DMS153 (cell line): Measurements from ENCODE around the gene C6orf120.
"Not testable (repeated sequence)": the region's sequence is repeated elsewhere in the genome, so short reads cannot be mapped to it uniquely, and the experiment has no call there.

ENCODE experiments used
- DNase-seq: peaks from one replicate; lab custom pipeline; 2025; lab: John Stamatoyannopoulos, UW

Gene C6orf120

DNA sequence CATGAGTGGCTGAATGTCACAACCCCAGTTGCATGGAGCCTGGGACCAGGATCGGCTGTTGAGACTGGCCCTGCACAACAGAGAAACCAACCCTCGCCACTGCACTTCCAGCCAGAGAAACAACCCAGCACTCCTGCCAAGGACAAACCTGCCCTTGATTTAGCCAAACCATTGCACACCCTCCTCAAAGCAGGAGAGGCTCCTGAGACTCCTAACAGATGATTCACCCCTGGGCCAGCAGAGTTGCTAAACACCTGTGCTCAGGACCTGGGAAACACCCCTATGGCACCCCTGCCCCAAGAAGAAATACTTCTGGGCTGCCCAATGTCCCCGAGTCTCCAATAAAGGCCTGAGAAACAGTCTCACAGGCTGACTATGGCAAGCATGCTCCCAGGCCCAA lies 17.9 kb upstream of the C6orf120 start:
- no peak for DNase-seq

- DNase-seq, result no peak
Measured at GRCh38 chr6:169685860-169686259, 16.1 kb upstream of the C6orf120 start.

DNA sequence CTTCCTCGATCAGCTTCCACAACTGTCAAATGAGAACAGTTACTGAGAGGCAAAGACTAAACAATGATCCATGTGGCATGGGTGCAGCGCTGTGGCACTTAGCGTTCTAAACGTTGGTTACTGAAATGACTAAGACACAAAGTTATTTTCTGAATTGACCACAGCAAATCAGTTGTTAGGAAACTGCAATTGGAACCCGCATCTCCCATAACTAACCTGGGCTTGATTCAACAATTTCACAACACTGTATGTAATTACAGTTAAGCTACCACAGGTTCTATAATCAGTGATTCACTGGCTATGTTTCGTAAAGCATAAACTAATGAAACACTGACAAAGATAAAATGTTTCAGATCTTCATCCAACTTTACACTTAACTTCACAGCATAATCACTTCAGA lies 12.6 kb upstream of the C6orf120 start:
- no peak for DNase-seq

- no peak for DNase-seq
Measured at GRCh38 chr6:169691260-169691659, 10.7 kb upstream of the C6orf120 start.

GRCh38 chr6:169692516-169692915 lies 9.4 kb upstream of the C6orf120 start:
- DNase-seq, result no peak

DNA sequence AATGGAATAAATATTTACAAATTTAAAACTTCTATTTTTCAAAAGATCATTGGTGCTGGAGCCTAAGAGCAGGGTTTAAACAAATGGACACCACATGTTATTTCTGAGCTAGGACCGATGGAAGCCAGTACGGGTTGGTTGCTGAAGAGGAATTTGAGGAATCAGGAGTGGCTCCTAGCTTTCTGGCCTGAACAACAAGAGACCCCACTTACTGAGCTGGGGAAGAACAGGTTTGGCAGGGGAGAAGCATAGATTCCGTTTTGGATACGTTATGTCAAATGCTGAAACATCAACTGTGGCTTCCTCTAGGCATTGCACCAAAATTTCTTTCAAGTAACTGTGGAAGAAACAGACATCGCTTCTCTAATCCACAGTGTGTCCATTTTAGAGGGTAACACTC lies 6.8 kb upstream of the C6orf120 start:
- no peak for DNase-seq

DNA sequence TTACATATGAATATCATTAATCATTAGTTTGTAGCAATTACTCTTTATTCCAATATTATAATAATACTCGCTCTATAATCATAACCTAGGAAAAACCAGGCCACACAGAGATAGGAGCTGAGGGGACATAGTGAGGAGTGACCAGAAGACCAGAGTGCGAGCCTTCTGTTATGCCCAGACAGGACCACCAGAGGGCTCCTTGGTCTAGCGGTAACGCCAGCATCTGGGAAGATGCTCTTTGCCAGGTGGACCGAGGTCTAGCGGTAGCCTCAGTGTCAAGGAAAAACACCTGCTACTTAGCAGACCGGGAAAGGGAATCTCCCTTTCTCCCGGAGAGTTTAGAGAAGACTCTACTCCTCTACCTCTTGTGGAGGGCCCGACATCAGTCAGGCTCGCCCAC lies 4.8 kb upstream of the C6orf120 start:
- DNase-seq, result not testable (repeated sequence)

DNA sequence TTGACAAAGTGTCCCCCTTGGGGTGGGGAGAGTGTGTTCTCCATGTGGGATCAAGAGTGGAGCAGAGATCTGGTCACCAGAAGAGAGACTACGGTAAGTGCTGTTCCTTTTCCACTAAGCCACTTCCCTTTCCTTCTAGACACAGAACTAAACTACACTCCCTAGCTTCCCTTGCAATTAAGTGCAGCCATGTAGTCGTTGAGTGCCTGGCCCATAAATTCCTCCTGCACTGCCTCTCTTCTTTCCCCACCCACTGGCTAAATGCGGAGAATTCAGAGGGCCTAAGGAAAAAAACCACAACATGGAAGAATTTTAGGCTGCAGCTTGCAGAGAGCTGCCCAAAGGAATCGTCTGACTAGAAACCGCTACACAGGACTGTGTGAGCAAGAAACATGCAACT lies 1.6 kb upstream of the C6orf120 start:
- no peak for DNase-seq

DNA sequence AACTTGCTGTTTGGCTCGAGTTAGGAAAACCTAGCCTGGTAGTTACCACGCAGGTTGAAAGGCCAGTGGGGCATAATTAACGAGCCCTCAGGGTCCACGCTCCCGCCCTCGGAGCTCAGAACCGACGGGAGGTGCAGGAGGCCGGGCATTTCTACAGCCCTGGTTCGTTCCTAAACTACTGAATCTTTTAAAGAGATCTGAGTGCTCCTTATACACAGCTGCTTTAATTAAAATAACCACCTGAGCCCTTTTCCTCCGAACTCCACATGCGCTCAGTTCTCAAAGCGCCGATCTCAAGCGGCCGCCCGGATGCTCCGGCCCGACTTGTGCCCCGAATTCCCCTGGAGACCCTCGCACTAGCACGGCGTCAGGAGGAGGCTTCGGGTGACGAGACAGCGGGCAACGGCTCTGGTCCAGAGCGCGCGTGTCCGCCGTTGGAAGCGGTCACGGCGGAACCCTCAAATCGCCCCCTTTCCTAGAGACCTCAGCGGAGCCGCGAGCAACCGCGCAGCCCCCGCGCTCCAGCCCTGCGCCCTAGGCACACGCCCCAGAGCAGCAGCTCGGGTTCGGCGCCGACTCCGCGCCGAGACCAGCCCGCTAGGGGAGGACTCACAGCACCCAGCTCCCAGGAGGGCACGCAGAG lies 494 bp upstream of the C6orf120 start:
- DNase-seq, result no peak

GRCh38 chr6:169702840-169703246 lies 917 bp downstream of the C6orf120 start:
- no peak for DNase-seq

DNA sequence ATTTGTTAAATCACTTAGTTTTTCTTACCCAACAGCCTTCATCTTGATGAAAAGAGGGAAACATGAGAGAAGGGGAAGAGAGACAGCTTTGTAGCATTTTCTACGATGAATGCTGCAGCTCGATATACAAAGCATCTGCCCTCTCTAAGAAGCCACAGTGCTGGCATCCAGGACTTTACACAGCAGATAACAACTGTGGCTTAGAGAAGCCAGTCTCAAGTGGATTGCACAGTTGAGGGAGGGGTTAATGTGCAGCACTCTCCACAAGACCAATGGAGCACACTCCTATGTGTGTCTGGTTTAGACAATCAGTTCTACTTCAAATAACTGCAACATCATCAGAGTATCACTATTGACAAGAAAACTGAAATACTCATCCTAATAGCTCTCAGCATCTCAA lies 5.8 kb downstream of the C6orf120 start:
- no peak for DNase-seq

DNA sequence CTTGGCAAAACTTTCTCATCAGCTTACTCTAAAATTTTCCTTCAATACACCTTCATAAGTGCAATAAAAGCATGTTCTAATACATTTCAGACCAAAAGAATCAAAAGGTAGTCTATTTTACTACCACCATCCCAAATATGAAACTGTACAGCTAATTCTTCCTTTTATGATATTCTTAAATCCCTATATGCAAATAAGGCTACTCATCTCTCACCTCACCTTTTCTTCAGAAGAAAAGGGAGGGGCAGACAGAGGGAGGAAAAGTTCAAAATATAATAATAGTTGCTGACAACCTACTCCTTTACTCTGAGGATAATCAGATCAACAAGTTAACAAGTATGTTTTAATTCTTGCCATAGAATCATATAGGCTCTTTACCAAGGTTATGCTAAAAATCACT lies 7.4 kb downstream of the C6orf120 start:
- no peak for DNase-seq

DNA sequence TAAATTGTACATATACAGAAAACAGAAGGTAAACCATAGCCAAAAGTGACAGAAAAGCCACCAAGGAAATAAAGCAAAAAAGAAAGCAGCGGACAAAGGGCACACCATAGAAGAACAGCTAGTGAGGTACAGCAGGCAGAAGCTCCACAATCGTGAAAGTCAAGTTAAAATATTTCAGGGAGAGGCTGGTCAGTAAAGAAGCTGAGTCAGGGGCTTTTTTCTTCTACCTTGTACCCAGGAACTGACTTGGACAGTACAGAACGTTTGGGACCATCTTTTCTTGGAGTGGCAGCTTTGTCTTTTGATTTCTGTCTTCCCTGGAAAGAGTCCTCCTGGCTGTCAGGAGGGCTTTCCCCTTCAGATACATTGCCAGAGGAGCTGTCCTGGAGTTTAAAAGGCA lies 8.1 kb downstream of the C6orf120 start:
- no peak for DNase-seq

- DNase-seq, result no peak
Measured at GRCh38 chr6:169714178-169714577, 12.3 kb downstream of the C6orf120 start.

GRCh38 chr6:169714595-169714994 lies 12.7 kb downstream of the C6orf120 start:
- no peak for DNase-seq

- no peak for DNase-seq
Measured at GRCh38 chr6:169719117-169719516, 17.2 kb downstream of the C6orf120 start.

- DNase-seq, result no peak
Measured at GRCh38 chr6:169720207-169720855, 18.4 kb downstream of the C6orf120 start.

DNA sequence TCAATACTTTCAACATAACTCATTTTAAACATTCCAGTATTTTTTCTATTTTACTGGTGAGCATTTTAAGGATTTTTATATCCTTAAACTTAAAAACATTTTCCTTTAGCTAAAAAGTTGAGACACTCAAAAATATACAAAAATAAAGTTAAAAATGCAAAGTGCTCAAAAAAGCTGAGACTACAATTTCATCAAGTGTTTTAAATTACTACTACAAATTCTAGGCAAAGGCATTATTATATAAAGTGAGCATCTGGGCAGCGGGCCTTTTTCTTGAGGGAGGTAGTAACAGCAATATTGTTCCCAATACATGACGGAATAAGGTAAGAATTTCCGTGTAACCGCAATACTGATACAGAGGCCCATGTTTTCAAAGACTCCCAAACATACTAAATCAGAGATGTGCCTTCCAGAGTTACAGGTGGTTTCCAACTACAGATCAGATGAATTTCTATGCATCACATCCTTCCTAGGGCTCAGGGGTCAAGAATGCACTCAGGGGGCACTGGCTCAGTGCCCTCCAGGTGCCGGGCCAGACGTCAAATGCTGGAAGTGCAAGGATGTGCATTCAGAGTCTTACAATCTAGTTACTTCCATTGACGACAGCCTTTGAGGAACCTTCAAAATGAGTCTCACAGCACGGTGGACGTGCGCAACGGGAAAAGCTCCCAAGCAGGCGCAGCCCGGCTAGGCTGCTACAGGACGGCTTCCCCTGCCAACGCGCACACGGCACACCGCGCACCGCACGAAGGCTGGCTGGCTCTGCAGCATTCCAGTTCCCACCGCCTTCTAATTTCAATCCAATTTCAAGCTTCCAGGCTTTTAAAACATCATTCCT lies 20.7 kb downstream of the C6orf120 start:
- DNase-seq, result no peak

GRCh38 chr6:169723200-169723909 lies 21.4 kb downstream of the C6orf120 start:
- no peak for DNase-seq

- DNase-seq, result no peak
Measured at GRCh38 chr6:169723991-169724493, 22.1 kb downstream of the C6orf120 start.

DNA sequence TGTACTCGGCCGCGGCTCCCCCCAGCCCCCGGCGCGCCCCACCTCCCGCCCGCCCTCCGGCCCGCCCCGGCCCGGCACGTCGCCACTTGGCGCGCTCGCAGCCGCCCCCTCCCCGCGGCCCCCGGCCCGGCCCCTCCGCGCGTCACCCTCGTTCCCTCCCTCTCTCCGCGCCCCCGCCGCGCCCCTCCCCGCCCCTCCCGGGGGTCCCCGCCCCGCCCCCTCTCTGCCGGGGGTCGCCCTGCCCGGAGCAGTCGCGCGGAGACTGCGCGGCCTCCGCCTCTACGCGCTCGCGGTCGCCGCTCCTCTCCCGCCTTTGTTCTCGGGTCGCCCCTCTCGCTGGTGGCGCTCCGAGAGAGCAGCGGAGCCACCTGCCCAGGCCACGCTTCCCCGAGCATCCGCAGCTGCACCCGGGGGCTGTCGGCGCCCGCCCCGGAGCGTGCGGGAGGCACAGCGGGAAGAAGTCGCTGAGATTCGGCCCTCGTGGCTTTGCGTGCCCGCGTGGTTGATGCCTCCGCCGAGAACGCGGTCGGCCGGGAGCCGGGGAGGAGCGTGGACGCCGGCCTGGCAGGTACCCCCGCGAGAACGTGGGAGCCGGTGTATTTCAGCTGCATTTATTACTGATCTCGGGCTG lies 22.7 kb downstream of the C6orf120 start, which contains the start of gene PHF10:
Gene PHF10, minus strand, starts transcription at position 7 of the 631 bp plus-strand sequence. CDS start 569 bp downstream, outside the sequence.
- DNase-seq, result peak; percentile 29
